Left lung (tissue), 10 donors: ENCODE data around the gene PAEP. TPM values are rescaled to one million over a fixed set of nuclear protein-coding genes. Genes with fewer than 3 reads are reported as not detected.

Experiments
- ATAC-seq: fragments of 200-7000 bp; cut with Tn5 transposase; one replicate; pipeline ENCODE4 v1.9.1; 2020; ENCODE audit warnings: moderate library complexity
- DNase-seq, 4 donors: peaks; one replicate each; pipeline ENCODE4 v3.0.0-alpha.2; 2013 to 2020
- H3K27ac ChIP-seq, 2 donors: fragments of 200-600 bp; sonication (generic) in 1 of 2; one replicate each; pipeline versions ENCODE4 v1.5.0 to v1.8.0; 2020 to 2021
- H3K27me3 ChIP-seq, 2 donors: fragments of 200-600 bp; sonication (generic) in 1 of 2; one replicate each; pipeline versions ENCODE4 v1.5.0 to v1.8.0; 2020 to 2021
- H3K36me3 ChIP-seq, 2 donors: fragments of 200-600 bp; sonication (generic) in 1 of 2; one replicate each; pipeline versions ENCODE4 v1.5.0 to v1.8.0; 2020 to 2021
- H3K4me1 ChIP-seq, 2 donors: fragments of 200-600 bp; one replicate each; pipeline ENCODE4 v1.8.0; 2021
- H3K4me3 ChIP-seq, 2 donors: fragments of 200-600 bp; sonication (generic) in 1 of 2; one replicate each; pipeline versions ENCODE4 v1.5.0 to v1.8.0; 2020 to 2021; ENCODE audit warnings: mild to moderate bottlenecking in 1 of 2
- H3K9me3 ChIP-seq, 2 donors: fragments of 200-600 bp; sonication (generic) in 1 of 2; one replicate each; pipeline versions ENCODE4 v1.5.0 to v1.8.0; 2020 to 2021
- CTCF ChIP-seq, 2 donors: fragments of 200-600 bp; sonication (generic) in 1 of 2; IDR thresholded peaks; one replicate each; pipeline versions ENCODE4 v1.5.0 to v1.8.0; 2021; ENCODE audit warnings: antibody characterized with exemption in 2 of 2
- intact Hi-C, 2 donors: fragments of 100-400 bp; cut with DNase I; formaldehyde crosslinking; loops; one replicate each; pipeline versions ENCODE4 v1.11.2 to v1.14.2; 2022
- polyA plus RNA-seq, 6 donors: library from polyadenylated mRNA; unstranded; fragments of 120-200 nt; gene quantifications; one replicate each; pipeline ENCODE4 v1.2.1, GENCODE V29; 2013; ENCODE audit not compliant: insufficient read length in 6 of 6
- total RNA-seq, 2 donors: library from RNA; stranded (reverse); fragmentation: NEBNext Ultra II Directional; extraction: Animal tissue kit (Norgen Biotek cat#: 25700); gene quantifications; one replicate each; pipeline ENCODE4 v1.2.1, GENCODE V29; 2021
- donor health status: DM: no; HTN: yes; CAD: no.
- donor health status: DM: no; HTN: no; CAD: no.

PAEP gene
- total and polyA plus RNA-seq, 8 donors: 0.39 to 4.2 TPM; not detected in 6

GRCh38 chr9:135607401-135608293 is 46.1 kb downstream of the PAEP start:
- ATAC-seq (no peak), DNase-seq (peak in 1 of 4 donors; percentile 69)
- intact Hi-C loops: no loop called here
- no peaks in the 10 kb centered on the region for H3K9me3 ChIP-seq
- TF ChIP-seq CTCF (IDR thresholded peaks at IDR 0.05): no peak
- no peak overlapping the region for H3K4me3 ChIP-seq
- H3K27ac ChIP-seq: no peak overlapping the region
- H3K27me3 ChIP-seq: peaks cover 0 to 56% of the 10 kb centered on the region in 2 donors
- no peaks in the 10 kb centered on the region for H3K4me1 ChIP-seq
- no peaks in the 10 kb centered on the region for H3K36me3 ChIP-seq

- no peak for ATAC-seq
- Histone ChIP-seq H3K27me3 (peaks cover 0 to 53% of the 10 kb centered on the region in 2 donors), H3K4me3 (no peak overlapping the region), H3K9me3 (no peaks in the 10 kb centered on the region), H3K36me3 (no peaks in the 10 kb centered on the region), H3K4me1 (no peaks in the 10 kb centered on the region), H3K27ac (no peak overlapping the region)
- TF ChIP-seq CTCF (IDR thresholded peaks at IDR 0.05): no peak
- intact Hi-C loops: no loop called here
- DNase-seq: no peak
Measured at GRCh38 chr9:135608294-135608998, 46.9 kb downstream of the PAEP start.

- no peak for TF ChIP-seq CTCF (IDR thresholded peaks at IDR 0.05)
- no peak for ATAC-seq
- no peak overlapping the region for H3K27ac ChIP-seq
Measured at GRCh38 chr9:135608999-135609317, 47.4 kb downstream of the PAEP start.

GRCh38 chr9:135609366-135609955 is 47.9 kb downstream of the PAEP start:
- no peak for DNase-seq
- no peak for ATAC-seq
- H3K27me3 ChIP-seq: peaks cover 0 to 53% of the 10 kb centered on the region in 2 donors
- TF ChIP-seq CTCF (IDR thresholded peaks at IDR 0.05): no peak
- intact Hi-C loops: no loop called here
- no peak overlapping the region for H3K27ac ChIP-seq
- H3K9me3 ChIP-seq: no peaks in the 10 kb centered on the region
- no peaks in the 10 kb centered on the region for H3K4me1 ChIP-seq
- H3K36me3 ChIP-seq: no peaks in the 10 kb centered on the region
- H3K4me3 ChIP-seq: no peak overlapping the region

More at GRCh38 chr9:135608999-135609317, 47.4 kb downstream of the PAEP start:
- H3K36me3 ChIP-seq: no peaks in the 10 kb centered on the region
- peaks cover 0 to 53% of the 10 kb centered on the region in 2 donors for H3K27me3 ChIP-seq
- no peaks in the 10 kb centered on the region for H3K9me3 ChIP-seq
- H3K4me1 ChIP-seq: no peaks in the 10 kb centered on the region
- intact Hi-C loops: no loop called here
- no peak overlapping the region for H3K4me3 ChIP-seq
- DNase-seq: no peak
